HEK293 (cell line): ENCODE data around the gene NELFB.
A peak's percentile ranks its signal among the peaks of the same experiment; 100 is the strongest.

Experiments
- CTCF ChIA-PET: fragments of 350-600 bp; formaldehyde crosslinking; extraction: SDS; loops from one replicate; lab custom pipeline; 2021; ENCODE audit warnings: antibody characterized with exemption; lab: Yijun Ruan, JAX
- POLR2A ChIA-PET: fragments of 300-600 bp; formaldehyde crosslinking; extraction: SDS; loops from one replicate; lab custom pipeline; 2020; ENCODE audit warnings: antibody characterized with exemption, inconsistent platforms; lab: Yijun Ruan, JAX
- H3K27ac ChIP-seq: fragments of 200-500 bp; sonication (Bioruptor generic); 2 replicates; pipeline ENCODE4 v1.5.1; 2014; ENCODE audit warnings: low read depth, low read length, control low read depth, inconsistent platforms; ENCODE audit errors: extremely low read depth
- H3K36me3 ChIP-seq, 2 experiments: fragments of 200-500 bp in 1 of 2; sonication (Bioruptor generic) in 1 of 2; 1 replicate in 1 of 2; 2 replicates in 1 of 2; pipeline ENCODE4 v1.5.1; 2014 to 2017; ENCODE audit warnings: inconsistent platforms in 2 of 2, low read length in 2 of 2; ENCODE audit not compliant: control insufficient read depth in 2 of 2, insufficient read depth in 1 of 2
- H3K4me1 ChIP-seq: fragments of 200-500 bp; sonication (Bioruptor generic); 2 replicates; pipeline ENCODE4 v1.5.1; 2014; ENCODE audit warnings: mild to moderate bottlenecking, low read length, inconsistent platforms; ENCODE audit not compliant: control insufficient read depth, insufficient read depth
- H3K4me3 ChIP-seq: 2 replicates; pipeline ENCODE4 v1.5.1; 2011; ENCODE audit warnings: low read depth, mild to moderate bottlenecking, control low read depth, low read length, moderate library complexity
- H3K9me3 ChIP-seq: fragments of 200-500 bp; sonication (Bioruptor generic); 2 replicates; pipeline ENCODE4 v1.5.1; 2014; ENCODE audit warnings: low read depth, low read length, inconsistent platforms; ENCODE audit not compliant: control insufficient read depth, insufficient read depth
- ZBTB21 ChIP-seq: fragments of 450-650 bp; formaldehyde crosslinking; IDR thresholded peaks from 2 replicates; pipeline ENCODE4 v1.5.1; 2017; ENCODE audit warnings: missing biosample characterization, missing genetic modification characterization
- ZBTB48 ChIP-seq: fragments of 450-650 bp; formaldehyde crosslinking; IDR thresholded peaks from 2 replicates; pipeline ENCODE4 v1.5.1; 2016; ENCODE audit warnings: missing biosample characterization, missing genetic modification characterization
- ZFP37 ChIP-seq: fragments of 450-650 bp; formaldehyde crosslinking; IDR thresholded peaks from 2 replicates; pipeline ENCODE4 v1.5.1; 2016; ENCODE audit warnings: missing biosample characterization, missing genetic modification characterization
- ZFP69B ChIP-seq: fragments of 450-650 bp; formaldehyde crosslinking; IDR thresholded peaks from 2 replicates; pipeline ENCODE4 v1.5.1; 2016; ENCODE audit warnings: missing biosample characterization, missing genetic modification characterization
- ZNF146 ChIP-seq: fragments of 450-650 bp; formaldehyde crosslinking; IDR thresholded peaks from 2 replicates; pipeline ENCODE4 v1.5.1; 2016; ENCODE audit warnings: missing biosample characterization, missing genetic modification characterization
- ZNF184 ChIP-seq: fragments of 450-650 bp; IDR thresholded peaks from 2 replicates; pipeline ENCODE4 v1.5.1; 2018; ENCODE audit warnings: missing biosample characterization, mild to moderate bottlenecking, missing genetic modification characterization
- ZNF211 ChIP-seq: fragments of 450-650 bp; formaldehyde crosslinking; IDR thresholded peaks from 2 replicates; pipeline ENCODE4 v1.5.1; 2016; ENCODE audit warnings: low read depth, missing biosample characterization, missing genetic modification characterization
- ZNF221 ChIP-seq: fragments of 450-650 bp; formaldehyde crosslinking; IDR thresholded peaks from 2 replicates; pipeline ENCODE4 v1.5.1; 2017; ENCODE audit warnings: missing biosample characterization, missing genetic modification characterization, borderline replicate concordance
- ZNF23 ChIP-seq: fragments of 450-650 bp; formaldehyde crosslinking; IDR thresholded peaks from 2 replicates; pipeline ENCODE4 v1.5.1; 2016; ENCODE audit warnings: missing biosample characterization, missing genetic modification characterization, borderline replicate concordance
- ZNF274 ChIP-seq, 2 experiments: fragments of 200-500 bp in 1 of 2; fragments of 450-650 bp in 1 of 2; sonication (Bioruptor generic) in 1 of 2; formaldehyde crosslinking in 1 of 2; IDR thresholded peaks; 2 replicates each; pipeline versions ENCODE4 v1.5.1 to v1.6.1; 2014 to 2016; ENCODE audit warnings: borderline replicate concordance in 1 of 2, inconsistent platforms in 1 of 2, low read length in 1 of 2, missing biosample characterization in 1 of 2, missing genetic modification characterization in 1 of 2
- ZNF394 ChIP-seq: fragments of 450-650 bp; formaldehyde crosslinking; IDR thresholded peaks from 2 replicates; pipeline ENCODE4 v1.5.1; 2016; ENCODE audit warnings: missing biosample characterization, missing genetic modification characterization, mild to moderate bottlenecking, moderate library complexity, borderline replicate concordance
- ZNF426 ChIP-seq: fragments of 450-650 bp; formaldehyde crosslinking; IDR thresholded peaks from 2 replicates; pipeline ENCODE4 v1.5.1; 2017; ENCODE audit warnings: missing biosample characterization, missing genetic modification characterization, mild to moderate bottlenecking, inconsistent platforms, moderate library complexity
- ZNF501 ChIP-seq: fragments of 450-650 bp; formaldehyde crosslinking; IDR thresholded peaks from 2 replicates; pipeline ENCODE4 v1.5.1; 2016; ENCODE audit warnings: missing biosample characterization, missing genetic modification characterization
- ZNF549 ChIP-seq: fragments of 450-650 bp; IDR thresholded peaks from 2 replicates; pipeline ENCODE4 v1.5.1; 2018; ENCODE audit warnings: missing biosample characterization, missing genetic modification characterization, mild to moderate bottlenecking, inconsistent platforms, moderate library complexity
- ZNF596 ChIP-seq: fragments of 450-650 bp; IDR thresholded peaks from 2 replicates; pipeline ENCODE4 v1.5.0; 2018; ENCODE audit warnings: missing biosample characterization, mild to moderate bottlenecking, missing genetic modification characterization, moderate library complexity
- ZNF600 ChIP-seq: fragments of 450-650 bp; formaldehyde crosslinking; IDR thresholded peaks from 2 replicates; pipeline ENCODE4 v1.5.1; 2016; ENCODE audit warnings: missing biosample characterization, missing genetic modification characterization
- ZNF623 ChIP-seq: fragments of 450-650 bp; formaldehyde crosslinking; IDR thresholded peaks from 2 replicates; pipeline ENCODE4 v1.5.1; 2016; ENCODE audit warnings: missing biosample characterization, missing genetic modification characterization
- ZNF664 ChIP-seq: fragments of 450-650 bp; formaldehyde crosslinking; IDR thresholded peaks from 2 replicates; pipeline ENCODE4 v1.5.1; 2016; ENCODE audit warnings: missing biosample characterization, missing genetic modification characterization
- ZNF747 ChIP-seq: fragments of 450-650 bp; formaldehyde crosslinking; IDR thresholded peaks from 2 replicates; pipeline ENCODE4 v1.5.1; 2016; ENCODE audit warnings: missing biosample characterization, missing genetic modification characterization
- ZXDB ChIP-seq: fragments of 450-650 bp; formaldehyde crosslinking; IDR thresholded peaks from 2 replicates; pipeline ENCODE4 v1.5.1; 2016; ENCODE audit warnings: missing biosample characterization, missing genetic modification characterization
- TF ChIP-seq, protein P1 (sequence below): fragments of 450-650 bp; formaldehyde crosslinking; IDR thresholded peaks from 2 replicates; pipeline ENCODE4 v1.5.1; 2016; ENCODE audit warnings: missing biosample characterization, missing genetic modification characterization
- TF ChIP-seq, protein P2 (sequence below): IDR thresholded peaks from 2 replicates; pipeline ENCODE4 v1.6.1; 2011; ENCODE audit warnings: mild to moderate bottlenecking, low read depth, low read length, borderline replicate concordance
- TF ChIP-seq, protein P3 (sequence below): fragments of 450-650 bp; formaldehyde crosslinking; IDR thresholded peaks from 2 replicates; pipeline ENCODE4 v1.5.1; 2016; ENCODE audit warnings: missing biosample characterization, missing genetic modification characterization, low read depth
- TF ChIP-seq, protein P4 (sequence below): fragments of 450-650 bp; formaldehyde crosslinking; IDR thresholded peaks from 2 replicates; pipeline ENCODE4 v1.5.1; 2016; ENCODE audit warnings: missing biosample characterization, missing genetic modification characterization

NELFB gene

DNA sequence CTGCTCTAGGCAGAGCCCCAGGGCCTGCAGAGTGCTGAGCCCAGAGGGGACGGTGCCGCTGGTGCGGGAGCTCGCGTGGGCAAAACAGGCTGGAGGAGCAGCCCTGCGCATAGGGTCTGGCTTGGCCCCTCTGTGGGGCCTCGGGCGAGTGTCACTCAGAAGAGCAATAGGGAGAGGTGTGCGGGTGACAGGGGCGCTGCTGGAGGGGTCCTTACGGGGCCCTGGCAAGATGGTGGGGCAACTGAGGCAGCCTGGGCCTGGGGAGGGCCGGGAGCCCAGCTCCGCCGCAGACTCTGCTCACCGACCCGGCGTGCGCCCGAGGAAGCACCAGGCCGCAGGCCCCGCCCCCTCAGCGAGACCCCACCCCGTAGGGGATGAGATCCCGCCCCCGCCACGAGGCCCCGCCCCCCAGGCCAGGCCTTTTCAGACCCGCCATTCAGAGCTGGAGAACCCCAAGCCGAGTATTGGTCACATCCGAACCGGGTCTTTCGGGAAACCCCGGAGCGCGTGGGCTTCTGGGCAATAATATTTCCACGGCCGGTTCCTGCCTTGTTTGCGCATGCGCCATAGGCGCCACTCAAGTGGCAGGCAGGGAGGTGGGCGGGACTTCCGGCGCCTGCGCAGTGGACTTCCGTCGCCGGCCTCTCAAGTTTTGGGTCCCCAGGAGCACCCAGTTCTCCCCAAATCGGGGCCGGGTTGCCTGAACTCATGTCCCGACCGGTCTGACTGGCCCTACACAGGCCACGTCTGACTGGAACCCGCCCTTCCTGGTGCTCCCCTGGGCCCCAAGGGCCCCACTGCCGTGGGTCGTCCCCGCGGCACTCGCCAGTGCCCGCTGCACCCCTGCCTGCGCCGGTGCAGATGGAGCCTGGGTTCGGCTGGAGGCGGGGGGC, 31.8 kb upstream of the NELFB start:
- CTCF ChIA-PET, result interaction anchor here (0.6 to 6.7 kb wide), 11 partner anchors 10 to 177 kb away, joined by 3 to 54 read pairs (median 4); partner anchors contain the start of genes ANAPC2, MAN1B1, NDOR1 and NPDC1
- no peak for TF ChIP-seq ZNF623 (tag by site-specific recombination)
- TF ChIP-seq ZXDB, result peak; percentile 98
- TF ChIP-seq ZNF747 (tag by site-specific recombination), result no peak
- TF ChIP-seq ZFP69B (tag by site-specific recombination), result 0 out of 2 replicates have a peak, but pooled peaks have one; percentile 30
- no peak for TF ChIP-seq ZNF596 (tag by site-specific recombination)
- TF ChIP-seq ZNF501, result 0 out of 2 replicates have a peak, but pooled peaks have one; percentile 58
- TF ChIP-seq ZNF211 (tag by site-specific recombination), result no peak
- no peak for TF ChIP-seq ZNF426
- TF ChIP-seq, protein P1, sequence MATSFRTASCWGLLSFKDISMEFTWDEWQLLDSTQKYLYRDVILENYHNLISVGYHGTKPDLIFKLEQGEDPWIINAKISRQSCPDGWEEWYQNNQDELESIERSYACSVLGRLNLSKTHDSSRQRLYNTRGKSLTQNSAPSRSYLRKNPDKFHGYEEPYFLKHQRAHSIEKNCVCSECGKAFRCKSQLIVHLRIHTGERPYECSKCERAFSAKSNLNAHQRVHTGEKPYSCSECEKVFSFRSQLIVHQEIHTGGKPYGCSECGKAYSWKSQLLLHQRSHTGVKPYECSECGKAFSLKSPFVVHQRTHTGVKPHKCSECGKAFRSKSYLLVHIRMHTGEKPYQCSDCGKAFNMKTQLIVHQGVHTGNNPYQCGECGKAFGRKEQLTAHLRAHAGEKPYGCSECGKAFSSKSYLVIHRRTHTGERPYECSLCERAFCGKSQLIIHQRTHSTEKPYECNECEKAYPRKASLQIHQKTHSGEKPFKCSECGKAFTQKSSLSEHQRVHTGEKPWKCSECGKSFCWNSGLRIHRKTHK (tag by site-specific recombination), result no peak
- TF ChIP-seq, protein P2, sequence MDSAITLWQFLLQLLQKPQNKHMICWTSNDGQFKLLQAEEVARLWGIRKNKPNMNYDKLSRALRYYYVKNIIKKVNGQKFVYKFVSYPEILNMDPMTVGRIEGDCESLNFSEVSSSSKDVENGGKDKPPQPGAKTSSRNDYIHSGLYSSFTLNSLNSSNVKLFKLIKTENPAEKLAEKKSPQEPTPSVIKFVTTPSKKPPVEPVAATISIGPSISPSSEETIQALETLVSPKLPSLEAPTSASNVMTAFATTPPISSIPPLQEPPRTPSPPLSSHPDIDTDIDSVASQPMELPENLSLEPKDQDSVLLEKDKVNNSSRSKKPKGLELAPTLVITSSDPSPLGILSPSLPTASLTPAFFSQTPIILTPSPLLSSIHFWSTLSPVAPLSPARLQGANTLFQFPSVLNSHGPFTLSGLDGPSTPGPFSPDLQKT, result no peak
- no peak for TF ChIP-seq ZNF664 (tag by site-specific recombination)
- no peak for TF ChIP-seq ZNF23 (tag by site-specific recombination)
- TF ChIP-seq, protein P3, sequence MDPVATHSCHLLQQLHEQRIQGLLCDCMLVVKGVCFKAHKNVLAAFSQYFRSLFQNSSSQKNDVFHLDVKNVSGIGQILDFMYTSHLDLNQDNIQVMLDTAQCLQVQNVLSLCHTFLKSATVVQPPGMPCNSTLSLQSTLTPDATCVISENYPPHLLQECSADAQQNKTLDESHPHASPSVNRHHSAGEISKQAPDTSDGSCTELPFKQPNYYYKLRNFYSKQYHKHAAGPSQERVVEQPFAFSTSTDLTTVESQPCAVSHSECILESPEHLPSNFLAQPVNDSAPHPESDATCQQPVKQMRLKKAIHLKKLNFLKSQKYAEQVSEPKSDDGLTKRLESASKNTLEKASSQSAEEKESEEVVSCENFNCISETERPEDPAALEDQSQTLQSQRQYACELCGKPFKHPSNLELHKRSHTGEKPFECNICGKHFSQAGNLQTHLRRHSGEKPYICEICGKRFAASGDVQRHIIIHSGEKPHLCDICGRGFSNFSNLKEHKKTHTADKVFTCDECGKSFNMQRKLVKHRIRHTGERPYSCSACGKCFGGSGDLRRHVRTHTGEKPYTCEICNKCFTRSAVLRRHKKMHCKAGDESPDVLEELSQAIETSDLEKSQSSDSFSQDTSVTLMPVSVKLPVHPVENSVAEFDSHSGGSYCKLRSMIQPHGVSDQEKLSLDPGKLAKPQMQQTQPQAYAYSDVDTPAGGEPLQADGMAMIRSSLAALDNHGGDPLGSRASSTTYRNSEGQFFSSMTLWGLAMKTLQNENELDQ (tag by site-specific recombination), result no peak
- no peak for TF ChIP-seq ZNF274 (IDR thresholded peaks at IDR 0.05; ENCODE audit: low read length)
- TF ChIP-seq ZNF274 (tag by site-specific recombination; IDR thresholded peaks at IDR 0.05; ENCODE audit: borderline replicate concordance), result no peak
- peak; percentile 71; the same call in 1 of the 2 replicates for TF ChIP-seq ZNF600 (tag by site-specific recombination)
- no peak for TF ChIP-seq ZNF146 (tag by site-specific recombination)
- TF ChIP-seq ZNF221 (tag by site-specific recombination), result no peak
- no peak for TF ChIP-seq ZNF394 (tag by site-specific recombination)
- TF ChIP-seq, protein P4, sequence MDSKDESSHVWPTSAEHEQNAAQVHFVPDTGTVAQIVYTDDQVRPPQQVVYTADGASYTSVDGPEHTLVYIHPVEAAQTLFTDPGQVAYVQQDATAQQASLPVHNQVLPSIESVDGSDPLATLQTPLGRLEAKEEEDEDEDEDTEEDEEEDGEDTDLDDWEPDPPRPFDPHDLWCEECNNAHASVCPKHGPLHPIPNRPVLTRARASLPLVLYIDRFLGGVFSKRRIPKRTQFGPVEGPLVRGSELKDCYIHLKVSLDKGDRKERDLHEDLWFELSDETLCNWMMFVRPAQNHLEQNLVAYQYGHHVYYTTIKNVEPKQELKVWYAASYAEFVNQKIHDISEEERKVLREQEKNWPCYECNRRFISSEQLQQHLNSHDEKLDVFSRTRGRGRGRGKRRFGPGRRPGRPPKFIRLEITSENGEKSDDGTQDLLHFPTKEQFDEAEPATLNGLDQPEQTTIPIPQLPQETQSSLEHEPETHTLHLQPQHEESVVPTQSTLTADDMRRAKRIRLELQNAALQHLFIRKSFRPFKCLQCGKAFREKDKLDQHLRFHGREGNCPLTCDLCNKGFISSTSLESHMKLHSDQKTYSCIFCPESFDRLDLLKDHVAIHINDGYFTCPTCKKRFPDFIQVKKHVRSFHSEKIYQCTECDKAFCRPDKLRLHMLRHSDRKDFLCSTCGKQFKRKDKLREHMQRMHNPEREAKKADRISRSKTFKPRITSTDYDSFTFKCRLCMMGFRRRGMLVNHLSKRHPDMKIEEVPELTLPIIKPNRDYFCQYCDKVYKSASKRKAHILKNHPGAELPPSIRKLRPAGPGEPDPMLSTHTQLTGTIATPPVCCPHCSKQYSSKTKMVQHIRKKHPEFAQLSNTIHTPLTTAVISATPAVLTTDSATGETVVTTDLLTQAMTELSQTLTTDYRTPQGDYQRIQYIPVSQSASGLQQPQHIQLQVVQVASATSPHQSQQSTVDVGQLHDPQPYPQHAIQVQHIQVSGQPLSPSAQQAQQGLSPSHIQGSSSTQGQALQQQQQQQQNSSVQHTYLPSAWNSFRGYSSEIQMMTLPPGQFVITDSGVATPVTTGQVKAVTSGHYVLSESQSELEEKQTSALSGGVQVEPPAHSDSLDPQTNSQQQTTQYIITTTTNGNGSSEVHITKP, result peak; percentile 31; the same call in 1 of the 2 replicates
- no peak for TF ChIP-seq ZBTB21
- TF ChIP-seq ZBTB48, result 0 out of 2 replicates have a peak, but pooled peaks have one; percentile 18
- TF ChIP-seq ZNF549 (tag by site-specific recombination), result no peak
- TF ChIP-seq ZFP37, result peak; percentile 53; the same call in 1 of the 2 replicates
- TF ChIP-seq ZNF184 (tag by site-specific recombination), result no peak

More for the DNA sequence above, 31.8 kb upstream of the NELFB start:
- peaks cover 0 to 14% of the 10 kb centered on the region in 2 experiments; a peak in 1 of 3 replicates for H3K36me3 ChIP-seq
- H3K4me3 ChIP-seq, result peak overlapping the region; percentile 89
- H3K4me1 ChIP-seq, result peaks cover 4% of the 10 kb centered on the region
- H3K9me3 ChIP-seq, result no peaks in the 10 kb centered on the region
- peak overlapping the region; percentile 83 for H3K27ac ChIP-seq
- POLR2A ChIA-PET, result interaction anchor here (0.6 to 17.2 kb wide), 33 partner anchors 15 to 1114 kb away, joined by 3 to 304 read pairs (median 4); partner anchors contain the start of genes AJM1, ANAPC2, MAN1B1 and NDOR1
